GM21717 (cell line): ENCODE measurements around the gene TENM4.

ENCODE experiments used
- ATAC-seq: cut with Tn5 transposase; IDR thresholded peaks from one replicate; pipeline ENCODE4 v1.9.1; 2021; ENCODE audit warnings: mild to moderate bottlenecking, moderate library complexity; ENCODE audit not compliant: unreplicated experiment

The TENM4 gene

DNA sequence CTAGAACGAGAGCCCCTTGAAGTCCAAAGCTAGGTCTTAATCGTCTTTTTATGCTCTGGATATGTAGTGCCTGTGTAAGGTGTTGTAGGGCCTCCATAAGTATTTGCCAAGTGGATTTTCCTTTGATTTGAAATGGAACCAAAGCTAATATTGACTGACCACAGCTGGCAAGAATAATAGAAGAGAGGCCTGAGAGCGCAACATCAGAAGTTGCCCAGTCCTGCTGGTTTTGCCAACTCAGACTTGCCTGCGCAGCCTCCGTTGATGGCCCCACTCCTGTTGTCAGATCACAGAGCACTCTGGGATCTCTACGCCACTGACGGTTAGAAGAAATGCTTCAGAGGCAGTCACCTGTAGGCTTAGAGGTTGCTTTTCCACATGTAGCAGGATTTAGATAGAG lies 251.2 kb downstream of the TENM4 start:
- no peak for ATAC-seq

GRCh38 chr11:79189055-79189454 lies 251.8 kb downstream of the TENM4 start:
- ATAC-seq = no peak

DNA sequence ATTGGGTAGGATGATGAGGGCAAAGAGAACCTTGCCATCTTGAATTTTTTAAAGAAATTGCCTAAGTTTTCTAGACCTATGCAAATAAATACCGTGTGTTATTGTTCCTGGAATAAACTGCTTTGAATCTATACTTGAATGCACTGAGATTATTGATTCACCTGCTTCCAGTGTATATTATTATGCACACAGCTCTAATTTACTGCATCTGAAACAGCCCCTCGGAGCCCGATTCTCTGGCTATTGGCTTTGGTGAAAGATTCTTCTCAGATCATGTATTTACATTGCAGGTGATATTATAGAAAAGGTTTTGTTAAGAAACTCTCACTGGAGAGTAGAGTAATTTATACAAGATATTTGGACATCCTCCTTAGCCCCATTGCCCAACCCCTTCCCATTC lies 254.2 kb downstream of the TENM4 start:
- ATAC-seq = no peak

DNA sequence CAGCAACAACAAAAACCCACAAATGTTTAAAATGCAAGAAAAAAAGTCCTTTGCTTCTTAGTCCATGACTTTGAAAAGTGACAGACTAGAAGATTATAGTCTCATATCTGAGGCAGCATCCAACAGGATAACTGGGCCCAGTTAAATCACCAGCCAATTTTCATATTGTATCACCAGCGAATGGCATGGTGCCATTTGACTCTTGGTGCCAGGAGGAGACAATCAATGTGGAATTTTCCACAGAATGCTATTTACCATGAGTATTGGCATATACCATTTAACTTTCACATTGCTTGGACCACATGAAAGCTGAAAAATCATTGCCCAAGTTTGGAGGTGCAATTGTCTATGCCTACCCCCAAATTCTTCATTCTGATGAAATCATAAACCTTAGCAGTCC lies 255.5 kb downstream of the TENM4 start:
- ATAC-seq = no peak

- no peak for ATAC-seq
These were observed 256.5 kb downstream of the TENM4 start for GRCh38 chr11:79184285-79184684.

DNA sequence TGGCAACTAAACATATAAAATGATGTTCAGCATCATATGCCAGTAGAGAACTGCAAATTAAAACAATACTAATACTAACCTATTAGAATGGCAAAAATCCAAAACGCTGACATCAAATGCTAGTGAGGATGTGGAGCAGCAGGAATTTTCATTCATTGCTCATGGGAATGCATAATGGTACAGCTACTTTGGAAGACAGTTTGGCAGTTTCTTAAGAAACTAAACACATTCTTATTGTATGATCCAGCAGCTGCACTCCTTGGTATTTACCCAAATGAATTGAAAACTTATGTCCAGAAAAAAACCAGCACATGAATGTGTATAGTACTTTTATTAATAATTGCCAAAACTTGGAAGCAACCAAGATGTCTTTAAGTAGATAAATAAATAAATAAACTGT lies 258.0 kb downstream of the TENM4 start:
- ATAC-seq = no peak

GRCh38 chr11:79179087-79179486 lies 261.7 kb downstream of the TENM4 start:
- ATAC-seq = no peak

- no peak for ATAC-seq
These were observed 266.5 kb downstream of the TENM4 start for GRCh38 chr11:79174045-79175008.

DNA sequence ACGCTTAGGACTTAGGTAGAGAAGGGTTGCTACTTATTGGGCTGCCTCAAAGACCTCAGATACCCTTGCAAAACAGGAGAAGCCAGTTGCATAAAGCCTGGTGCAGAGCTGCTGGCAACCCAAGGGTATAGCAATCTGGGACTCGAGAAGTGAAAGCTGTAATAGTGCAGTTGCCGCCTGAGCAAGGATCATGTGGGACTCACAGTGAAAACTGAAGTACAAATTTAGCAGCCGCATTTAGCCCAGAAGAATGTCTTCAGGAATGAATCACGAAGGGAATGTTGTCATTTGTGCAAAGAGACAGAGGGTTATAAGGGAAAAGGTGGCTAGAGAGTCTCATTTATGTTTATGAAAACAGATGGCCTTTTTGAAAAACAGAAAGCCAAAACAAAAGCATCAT lies 267.2 kb downstream of the TENM4 start:
- ATAC-seq = no peak

DNA sequence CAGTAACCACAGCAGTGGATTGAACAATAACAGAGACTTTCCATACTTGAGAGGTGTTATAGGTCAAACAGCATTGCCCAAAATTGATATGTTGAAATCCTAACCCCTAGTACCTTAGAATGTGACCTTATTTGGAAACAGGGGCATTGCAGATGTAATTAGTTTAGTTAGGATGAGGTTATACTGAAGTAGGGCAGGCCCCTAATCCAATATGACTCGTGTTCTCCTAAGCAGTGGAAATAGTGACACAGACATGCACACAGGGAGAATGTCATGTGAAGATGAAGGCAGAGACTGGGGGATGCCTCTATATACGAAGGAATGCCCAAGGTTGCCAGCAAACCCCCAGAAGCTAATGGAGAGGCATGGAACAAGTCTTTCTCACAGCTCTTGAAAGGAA lies 270.5 kb downstream of the TENM4 start:
- no peak for ATAC-seq

DNA sequence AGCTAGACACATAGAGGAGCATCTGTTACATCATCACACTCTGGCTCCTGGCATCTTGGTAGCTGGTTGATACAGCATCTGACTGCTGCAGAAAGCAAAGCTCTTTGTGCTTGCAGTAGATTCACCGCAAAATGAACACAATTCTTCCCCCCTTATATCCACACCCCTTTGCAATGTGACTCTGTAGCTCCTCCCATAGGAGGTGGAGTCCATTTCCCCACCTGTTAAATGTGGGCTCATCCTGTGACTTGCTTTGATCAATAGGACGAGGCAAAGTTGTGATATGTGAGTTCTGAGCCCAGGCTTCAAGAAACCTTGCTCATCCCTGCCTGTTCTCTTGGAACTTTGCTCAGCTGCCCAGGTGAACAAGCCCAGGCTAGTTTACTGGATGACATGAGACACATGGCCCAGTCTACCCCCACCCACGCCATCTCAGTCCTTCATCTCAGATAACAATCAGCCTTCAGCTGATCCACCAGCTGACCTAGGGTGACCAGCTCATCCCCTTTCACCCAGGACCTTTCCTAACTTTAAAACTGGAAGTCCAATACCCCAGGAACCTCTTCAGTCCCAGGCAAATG lies 272.2 kb downstream of the TENM4 start:
- no peak for ATAC-seq

DNA sequence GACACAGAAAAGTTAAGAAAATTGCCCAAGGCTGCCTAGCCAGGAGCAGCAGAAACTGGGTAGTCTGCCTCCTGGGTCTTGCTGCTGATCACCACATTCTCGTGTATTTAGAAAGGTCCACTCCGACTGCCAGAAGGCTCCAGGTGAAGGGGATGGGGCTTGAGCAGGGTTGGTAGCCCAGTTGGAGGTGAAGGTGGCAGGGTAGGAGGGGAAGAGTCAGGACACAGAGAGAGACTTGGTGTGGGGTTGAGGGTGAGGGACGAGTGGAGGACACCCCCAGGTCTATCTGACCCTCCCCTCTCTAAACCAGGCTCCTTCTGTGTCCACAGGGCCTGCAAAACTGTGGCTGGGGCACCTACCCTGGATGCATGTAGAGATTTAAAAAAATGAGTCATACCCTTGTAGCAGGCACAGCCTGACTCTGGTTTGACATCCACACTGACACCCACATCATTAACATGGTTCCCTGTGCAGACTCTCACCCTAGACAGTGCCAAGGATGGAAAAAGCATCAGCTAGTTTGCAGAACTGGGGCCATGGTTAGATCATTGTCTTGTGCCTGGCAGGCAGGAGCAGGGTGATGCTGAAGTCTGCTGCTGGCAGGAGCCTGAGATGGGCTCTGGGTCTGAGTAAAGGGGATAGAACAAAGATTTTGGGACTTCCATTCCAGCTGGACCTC lies 273.2 kb downstream of the TENM4 start:
- no peak for ATAC-seq

DNA sequence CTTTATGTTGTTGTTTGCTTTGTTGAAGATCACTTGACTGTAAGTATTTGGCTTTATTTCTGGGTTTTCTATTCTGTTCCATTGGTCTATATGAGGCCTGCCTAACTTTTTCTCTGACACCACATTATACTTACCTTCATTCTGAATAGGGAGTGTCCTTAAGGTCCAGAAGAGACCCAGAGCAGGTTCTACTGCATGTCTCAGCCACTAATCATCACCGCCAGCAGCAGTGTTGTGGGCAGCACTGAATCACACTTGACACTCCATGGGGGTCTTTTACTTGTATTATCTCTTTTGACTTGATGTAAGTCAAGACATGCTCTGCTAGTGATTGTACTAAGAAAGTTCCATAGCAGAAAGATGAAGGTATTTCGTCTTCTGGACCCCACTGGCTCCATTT lies 274.9 kb downstream of the TENM4 start:
- ATAC-seq = no peak

DNA sequence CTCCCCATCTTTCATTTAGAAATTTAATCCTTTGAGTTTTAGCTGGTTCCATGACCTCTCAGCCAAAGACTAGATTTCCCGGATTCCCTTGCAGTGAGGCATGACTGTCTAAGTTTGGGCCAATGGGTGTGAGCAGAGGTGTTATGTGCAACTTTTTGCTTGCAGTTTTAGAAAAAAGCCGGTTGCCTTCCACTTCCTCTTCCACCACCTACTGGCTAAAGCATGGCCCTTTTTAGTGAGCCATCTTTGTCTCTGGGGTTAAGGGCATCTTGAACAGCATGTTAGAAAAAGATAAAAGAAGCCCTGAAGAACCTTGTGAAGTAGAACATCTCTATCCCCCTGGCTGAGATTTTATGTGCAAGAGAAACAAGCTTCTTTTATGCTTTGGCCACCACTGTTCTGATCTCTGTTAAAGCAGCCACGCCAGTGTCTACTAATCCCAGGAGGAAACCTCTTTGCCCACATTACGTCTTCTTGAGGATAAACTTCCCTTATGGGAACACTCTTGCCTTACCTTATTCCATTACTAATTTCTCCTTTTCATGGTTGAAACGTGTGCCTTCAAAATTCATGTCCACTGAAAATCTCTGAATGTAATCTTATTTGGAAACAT lies 279.9 kb downstream of the TENM4 start:
- ATAC-seq = no peak

DNA sequence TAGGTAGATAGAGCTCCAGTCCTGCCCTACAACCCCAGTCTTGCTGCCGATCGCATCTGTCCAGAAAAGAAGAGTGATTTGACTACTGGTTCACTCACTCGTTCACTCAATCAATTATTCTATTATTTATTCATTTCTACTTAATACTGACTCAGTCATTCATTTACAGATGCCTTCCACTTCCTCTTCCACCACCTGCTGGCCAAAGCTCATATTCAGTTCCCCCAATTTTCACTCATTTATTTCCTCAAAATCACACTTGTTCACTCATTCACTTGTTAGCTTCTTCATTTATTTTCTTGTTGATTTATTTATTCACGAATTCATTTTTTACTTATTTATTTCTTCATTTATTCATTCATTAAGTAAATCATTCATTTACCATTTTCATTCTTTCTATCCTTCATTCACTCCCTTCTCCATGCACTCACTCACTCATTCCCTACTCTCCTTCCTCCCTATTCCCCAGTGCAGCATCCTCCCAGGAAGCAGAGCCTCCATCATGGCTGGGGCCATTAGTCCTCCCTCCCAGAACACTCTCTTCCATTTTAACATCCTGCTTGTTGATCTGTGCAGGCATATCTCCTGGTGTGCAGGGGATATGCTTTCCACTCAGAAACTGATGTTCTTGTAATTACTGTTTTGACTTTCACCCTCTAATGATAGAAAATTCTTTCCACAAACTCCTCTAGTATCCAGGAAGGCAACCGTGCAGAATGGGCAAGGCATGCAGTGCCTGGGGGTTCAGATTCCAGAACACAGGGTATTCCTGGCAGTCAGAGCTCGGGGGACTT lies 281.0 kb downstream of the TENM4 start:
- ATAC-seq = no peak

DNA sequence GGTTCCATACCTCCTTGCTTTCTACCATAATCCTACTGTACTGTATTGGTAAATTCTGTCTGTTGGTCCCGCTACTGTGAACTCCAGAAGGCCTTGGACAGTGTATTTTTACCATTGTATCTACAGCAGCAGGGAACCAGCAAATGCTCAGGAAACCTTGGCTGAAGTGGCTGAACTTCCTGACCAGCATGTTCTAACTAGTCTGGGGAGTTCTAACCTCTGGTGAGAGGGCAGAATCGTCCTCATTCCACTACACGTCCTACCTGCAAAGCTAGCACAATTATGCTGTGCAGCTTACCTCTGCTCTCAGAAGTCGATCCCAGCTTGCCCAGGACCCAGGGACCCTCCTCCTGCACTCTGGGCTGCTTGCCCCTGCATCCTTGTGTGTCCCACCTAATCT lies 283.1 kb downstream of the TENM4 start:
- no peak for ATAC-seq

DNA sequence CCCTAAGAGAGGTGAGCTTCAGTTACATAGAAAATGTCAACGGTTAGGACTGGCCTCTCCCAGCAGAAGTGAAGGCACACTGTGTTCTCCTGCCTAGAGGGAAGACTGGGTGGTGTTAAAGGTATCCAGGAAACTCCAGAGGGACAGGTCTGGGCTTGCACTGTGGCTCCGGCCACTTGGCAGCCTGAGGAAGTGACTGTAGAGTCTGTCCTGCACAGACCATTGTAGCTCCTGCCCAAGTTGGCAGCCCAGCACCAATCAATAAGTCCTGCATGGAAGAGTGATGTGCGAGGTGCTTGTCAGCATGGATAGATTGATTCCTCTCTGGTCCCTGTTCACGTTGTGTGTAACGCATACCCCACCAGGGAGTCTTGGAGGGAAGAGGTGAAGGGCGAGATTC lies 284.8 kb downstream of the TENM4 start:
- ATAC-seq = no peak

DNA sequence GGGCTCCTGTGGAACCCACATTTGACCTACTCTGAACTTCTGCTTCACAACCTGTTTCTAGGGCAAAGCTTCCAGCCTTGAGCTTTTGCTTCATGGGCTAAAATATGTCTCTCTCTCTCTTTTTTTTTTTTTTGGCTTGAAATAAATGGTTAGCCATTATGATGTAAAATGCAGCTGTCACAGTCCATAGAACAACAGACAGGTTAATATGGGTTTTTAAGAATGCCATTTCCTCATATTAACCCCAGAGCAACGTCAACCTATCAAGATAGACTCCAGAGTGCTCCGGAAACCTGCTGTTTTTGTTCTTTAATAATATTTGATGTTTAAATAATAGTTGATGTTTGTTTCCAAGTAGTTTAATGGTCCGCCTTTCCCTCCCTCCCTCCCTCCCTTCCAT lies 285.6 kb downstream of the TENM4 start:
- no peak for ATAC-seq

GRCh38 chr11:79152511-79152910 lies 288.3 kb downstream of the TENM4 start:
- no peak for ATAC-seq

- no peak for ATAC-seq
These were observed 289.4 kb downstream of the TENM4 start for GRCh38 chr11:79151396-79151795.

GRCh38 chr11:79150966-79151365 lies 289.9 kb downstream of the TENM4 start:
- no peak for ATAC-seq
